Measurements from ENCODE around the gene HDAC4.

The HDAC4 gene

DNA sequence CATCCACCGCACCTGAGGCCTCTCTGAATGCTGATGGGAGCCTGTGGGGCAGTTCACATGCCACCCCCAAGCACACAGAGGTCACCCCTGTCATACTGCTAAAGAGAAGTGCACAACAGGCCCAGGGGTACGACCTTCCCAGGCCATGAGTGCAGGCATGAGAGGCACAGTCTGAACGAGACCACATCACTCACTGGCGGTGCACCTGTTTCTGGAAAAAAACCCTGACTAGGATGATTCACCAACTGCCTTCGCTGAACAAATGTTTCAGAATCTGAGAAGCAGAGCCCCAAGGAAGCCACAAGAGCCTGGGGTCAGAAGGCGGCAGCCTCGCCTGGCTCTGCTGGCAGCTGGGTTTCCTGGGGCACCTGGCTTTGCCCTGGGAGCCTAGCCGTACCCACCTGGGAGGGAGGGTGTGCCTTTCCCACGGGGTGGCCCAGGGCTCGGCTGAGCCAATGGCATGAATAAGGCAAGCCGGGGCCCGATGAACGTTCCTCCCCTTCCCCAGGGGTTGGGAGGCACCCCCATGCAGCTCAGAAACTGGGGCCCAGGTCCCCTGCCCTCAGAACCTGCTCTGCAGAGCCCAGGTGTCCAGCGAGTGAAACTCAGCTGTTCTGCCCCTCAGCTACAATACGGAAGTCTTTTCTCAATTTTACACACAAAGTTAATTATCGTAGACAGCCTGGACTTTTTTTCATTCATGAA lies 73.8 kb downstream of the HDAC4 start:
- TF ChIP-seq GATA2 (IDR thresholded peaks at IDR 0.05; ENCODE audit: low read depth, low read length) (no peak), GATA3 (IDR thresholded peaks at IDR 0.05; ENCODE audit: low read depth, low read length) (no peak)

DNA sequence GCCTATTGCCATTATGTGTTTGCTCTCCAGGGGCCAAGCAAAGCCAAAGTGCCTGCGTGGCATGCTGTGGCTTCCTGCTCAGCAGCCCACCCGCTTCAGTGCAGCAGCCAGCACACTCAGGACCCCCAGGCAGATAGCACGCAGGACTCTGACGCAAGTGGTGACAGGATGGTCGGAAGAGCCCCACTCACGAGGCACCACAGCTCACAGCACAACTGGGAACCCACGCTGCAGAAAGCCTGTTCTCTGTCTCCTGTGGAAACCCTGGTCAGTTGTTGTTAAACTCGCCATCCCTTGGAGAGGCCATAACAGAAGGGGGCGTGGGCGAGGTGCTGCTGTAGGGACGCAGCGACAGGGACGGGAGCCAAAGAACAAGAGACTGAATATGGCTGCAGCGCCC lies 76.4 kb downstream of the HDAC4 start:
- TF ChIP-seq GATA2 (IDR thresholded peaks at IDR 0.05; ENCODE audit: low read depth, low read length) (no peak), GATA3 (IDR thresholded peaks at IDR 0.05; ENCODE audit: low read depth, low read length) (no peak)

DNA sequence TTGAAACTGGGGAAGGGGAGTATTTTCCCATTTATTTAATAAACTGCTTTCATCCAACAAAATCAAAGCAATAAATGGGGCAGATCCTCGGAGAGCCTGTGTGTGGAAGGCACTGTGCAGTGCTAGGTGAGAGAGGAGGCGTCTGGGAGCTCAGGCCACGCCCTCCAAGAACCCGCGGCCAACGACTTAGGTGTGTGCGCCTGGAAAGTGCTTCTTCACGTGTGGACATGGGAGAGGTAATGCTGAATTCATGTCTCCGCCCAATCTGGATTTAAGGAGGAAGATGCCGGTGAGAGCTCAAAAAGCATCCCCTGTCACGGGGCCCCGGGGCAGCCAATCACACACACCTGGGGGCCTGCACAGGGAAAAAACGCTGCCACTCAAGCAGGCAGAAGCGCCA lies 77.4 kb downstream of the HDAC4 start:
- TF ChIP-seq GATA2 (IDR thresholded peaks at IDR 0.05; ENCODE audit: low read depth, low read length) (no peak), GATA3 (IDR thresholded peaks at IDR 0.05; ENCODE audit: low read depth, low read length) (no peak)

DNA sequence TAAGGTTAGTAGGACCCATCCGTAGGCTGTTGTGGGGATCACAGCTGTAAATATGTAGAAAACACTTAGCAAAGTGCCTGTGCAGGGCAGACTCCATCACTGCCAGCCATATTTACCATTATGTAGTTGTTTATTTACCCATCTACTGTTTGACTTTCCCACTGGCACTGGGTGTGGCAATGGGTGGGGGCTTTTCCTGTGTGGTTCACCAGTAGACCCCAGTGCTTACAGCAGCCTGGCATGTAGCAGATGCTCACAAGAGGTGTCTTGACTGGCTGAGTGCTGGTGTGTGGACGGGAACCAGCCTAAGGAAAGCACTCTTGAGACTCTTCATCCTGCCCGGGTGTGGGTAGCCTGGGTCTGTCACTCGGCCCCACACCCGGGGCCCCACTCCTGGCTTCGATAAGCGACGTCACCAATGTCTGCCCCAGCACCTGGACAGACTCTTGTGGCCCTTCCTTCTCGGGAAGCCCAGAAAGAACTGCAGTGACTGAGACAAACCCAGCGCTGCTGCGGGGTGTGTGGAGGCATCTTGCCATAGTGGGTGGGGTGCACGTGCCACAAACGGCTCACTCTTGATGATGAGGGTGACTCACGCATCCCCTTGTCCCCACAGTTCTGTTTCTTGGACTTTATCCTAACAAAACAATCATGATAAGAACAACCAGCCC lies 78.3 kb downstream of the HDAC4 start:
- no peak for TF ChIP-seq GATA3 (IDR thresholded peaks at IDR 0.05; ENCODE audit: low read depth, low read length)

DNA sequence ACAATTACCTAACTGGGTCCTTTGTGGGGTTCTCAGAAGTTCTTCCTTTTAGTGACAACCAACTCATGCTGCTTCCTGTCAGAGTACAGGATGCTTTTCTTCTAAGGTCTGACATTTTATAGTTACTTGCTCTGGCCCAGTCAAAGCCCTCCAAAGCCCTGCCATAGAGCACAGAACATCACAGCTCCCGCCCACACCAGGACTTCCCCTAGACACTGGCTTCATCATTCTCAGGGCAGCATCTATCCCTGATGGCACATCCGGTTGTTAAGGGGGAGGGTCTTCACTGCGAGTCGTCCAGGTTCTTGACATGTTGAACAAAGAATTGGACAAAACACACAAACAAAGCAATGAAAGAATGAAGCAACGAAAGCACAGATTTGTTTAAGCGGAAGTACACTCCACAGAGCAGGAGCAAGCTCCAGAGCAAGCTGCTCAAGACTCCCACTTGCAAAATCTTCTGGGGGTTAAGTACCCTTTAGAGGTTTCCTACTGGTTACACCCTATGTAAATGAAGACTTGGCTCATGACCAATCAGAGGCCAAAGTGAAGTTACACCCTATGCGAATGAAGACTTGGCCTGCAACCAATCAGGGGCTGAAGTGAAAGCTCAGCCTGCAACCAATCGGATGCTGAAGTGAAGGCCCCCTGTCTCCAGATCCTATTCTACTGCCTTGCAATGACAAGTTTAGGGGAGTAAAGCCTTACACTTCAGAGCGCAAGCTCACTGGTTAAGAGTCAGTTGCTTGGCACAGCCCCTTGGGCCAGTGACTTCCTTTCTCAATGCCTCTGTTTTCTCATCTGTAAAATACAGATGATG lies 79.0 kb downstream of the HDAC4 start:
- TF ChIP-seq GATA2 (IDR thresholded peaks at IDR 0.05; ENCODE audit: low read depth, low read length): no peak
- no peak for TF ChIP-seq GATA3 (IDR thresholded peaks at IDR 0.05; ENCODE audit: low read depth, low read length)

DNA sequence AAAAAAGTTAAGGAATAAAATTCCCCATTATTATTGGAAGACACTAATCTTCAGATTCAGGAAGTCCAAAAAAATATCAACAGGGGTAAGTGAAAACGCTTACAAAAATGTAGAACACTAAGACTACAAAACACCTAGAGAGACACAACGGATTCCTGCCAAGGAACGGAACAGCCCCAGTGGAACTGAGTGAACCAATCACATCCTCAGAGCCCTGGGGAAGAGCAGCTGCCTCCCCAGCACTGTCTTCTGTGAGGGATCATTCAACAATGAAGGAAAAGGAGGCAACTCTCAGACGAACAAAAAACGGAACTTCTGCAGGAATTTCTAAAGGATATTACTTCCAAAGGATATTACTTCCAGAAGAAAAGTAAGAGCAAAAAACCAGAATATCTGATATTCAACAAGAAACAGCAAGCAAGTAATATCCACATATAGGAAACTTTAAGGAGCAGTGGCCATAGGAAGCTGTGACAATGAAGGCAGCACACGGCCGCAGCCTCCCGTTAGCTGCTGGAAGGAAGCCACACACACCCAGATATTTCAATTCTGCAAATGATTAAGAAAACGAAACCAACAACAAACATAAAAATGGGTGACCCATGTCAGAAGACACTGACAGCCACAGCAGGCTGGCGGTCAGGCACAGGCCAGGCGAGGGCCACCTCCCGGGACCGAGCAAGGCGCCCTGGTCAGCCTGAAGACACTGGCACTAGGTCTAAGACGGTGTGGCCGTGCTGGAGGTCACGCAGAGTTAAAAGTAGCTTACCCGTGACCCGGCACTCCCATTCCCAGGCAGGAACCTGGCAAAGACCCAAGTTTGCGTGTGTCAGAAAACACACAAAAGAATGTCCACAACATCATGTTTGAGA lies 81.8 kb downstream of the HDAC4 start:
- no peak for TF ChIP-seq GATA3 (IDR thresholded peaks at IDR 0.05; ENCODE audit: low read depth, low read length)
- no peak for TF ChIP-seq GATA2 (IDR thresholded peaks at IDR 0.05; ENCODE audit: low read depth, low read length)

DNA sequence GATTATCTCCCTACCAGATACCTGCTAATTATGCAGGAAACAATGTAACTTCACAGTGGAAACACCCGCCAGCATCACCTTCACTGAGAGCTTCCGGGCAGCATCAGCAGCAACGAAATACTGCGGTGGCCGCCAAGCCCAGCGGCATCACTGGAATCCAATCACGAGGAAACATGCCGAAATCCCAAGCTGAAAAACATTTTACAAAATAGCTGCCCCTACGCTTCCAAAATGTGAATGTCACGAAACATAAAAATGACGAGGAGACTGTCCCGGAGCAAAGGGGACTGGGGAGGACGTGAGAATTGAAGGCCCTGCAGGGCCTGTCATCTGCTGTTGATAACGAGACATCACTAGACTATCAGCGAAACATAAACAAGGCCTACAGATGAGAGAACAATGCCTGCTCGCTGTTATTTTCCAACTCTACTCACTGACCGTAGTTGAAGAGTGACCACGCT lies 82.6 kb downstream of the HDAC4 start:
- TF ChIP-seq GATA3 (IDR thresholded peaks at IDR 0.05; ENCODE audit: low read depth, low read length) (no peak), GATA2 (IDR thresholded peaks at IDR 0.05; ENCODE audit: low read depth, low read length) (no peak)

DNA sequence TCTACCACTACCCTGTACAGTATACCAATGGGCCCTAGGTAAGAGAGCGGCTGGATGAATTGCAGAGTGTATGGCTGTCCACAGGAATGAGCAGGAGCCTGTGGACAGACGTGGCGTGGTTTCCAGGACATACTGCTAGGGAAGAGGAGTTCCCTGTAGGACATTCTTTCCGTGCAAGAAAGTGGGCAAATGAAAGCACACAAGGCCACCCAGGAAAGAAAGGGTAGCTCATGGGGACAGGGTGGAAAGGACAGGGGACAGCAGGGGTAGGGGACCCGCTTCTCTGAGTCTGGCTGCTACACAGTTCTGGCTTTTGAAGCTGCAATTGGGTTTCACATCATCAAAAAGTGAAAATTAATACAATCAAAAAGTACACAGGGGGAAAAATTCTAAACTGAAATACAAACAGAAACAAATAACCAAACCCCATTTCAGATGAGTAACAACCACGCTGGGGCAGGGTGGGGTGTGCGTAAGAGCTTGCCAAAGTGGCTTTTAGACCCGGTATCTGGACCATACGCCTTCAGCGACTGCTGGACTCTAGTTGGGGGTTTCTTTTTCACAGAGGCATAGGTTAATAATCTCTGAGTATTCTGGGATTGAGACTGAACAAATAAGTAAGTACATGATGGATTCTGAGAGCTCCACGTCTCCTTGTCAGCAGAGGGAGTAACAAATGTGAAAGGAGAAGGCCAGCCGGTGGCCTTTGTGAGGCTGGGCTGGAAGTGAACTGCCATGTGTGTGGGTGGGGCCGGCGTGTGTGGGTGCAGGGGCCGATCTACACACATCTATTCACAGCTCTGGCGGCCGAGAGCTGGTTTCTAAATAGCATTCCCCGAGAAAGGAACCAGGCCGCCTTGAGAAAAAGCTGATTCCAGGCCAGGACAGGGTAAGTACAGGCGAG lies 84.0 kb downstream of the HDAC4 start:
- TF ChIP-seq GATA3 (IDR thresholded peaks at IDR 0.05; ENCODE audit: low read depth, low read length): no peak
- TF ChIP-seq GATA2 (IDR thresholded peaks at IDR 0.05; ENCODE audit: low read depth, low read length): no peak

DNA sequence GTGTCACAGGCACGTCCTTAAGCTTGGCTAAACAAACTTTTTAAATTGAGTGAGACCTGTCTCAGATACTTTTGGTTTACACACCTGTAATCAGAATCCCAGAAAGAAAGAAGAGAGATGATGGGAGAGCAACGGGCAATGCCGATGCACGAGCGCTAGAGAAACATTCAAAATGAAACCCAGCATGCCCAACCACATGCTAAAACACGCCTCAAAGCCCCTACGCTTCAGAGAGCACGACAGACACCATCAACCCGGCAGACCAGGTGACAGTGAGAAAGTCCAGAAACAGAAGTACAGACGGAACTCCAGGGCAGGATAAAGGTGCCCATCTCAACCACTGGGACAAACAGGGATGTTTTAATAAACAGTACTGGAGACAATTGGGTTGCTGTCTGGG lies 85.5 kb downstream of the HDAC4 start:
- TF ChIP-seq GATA2 (IDR thresholded peaks at IDR 0.05; ENCODE audit: low read depth, low read length) (no peak), GATA3 (IDR thresholded peaks at IDR 0.05; ENCODE audit: low read depth, low read length) (no peak)

DNA sequence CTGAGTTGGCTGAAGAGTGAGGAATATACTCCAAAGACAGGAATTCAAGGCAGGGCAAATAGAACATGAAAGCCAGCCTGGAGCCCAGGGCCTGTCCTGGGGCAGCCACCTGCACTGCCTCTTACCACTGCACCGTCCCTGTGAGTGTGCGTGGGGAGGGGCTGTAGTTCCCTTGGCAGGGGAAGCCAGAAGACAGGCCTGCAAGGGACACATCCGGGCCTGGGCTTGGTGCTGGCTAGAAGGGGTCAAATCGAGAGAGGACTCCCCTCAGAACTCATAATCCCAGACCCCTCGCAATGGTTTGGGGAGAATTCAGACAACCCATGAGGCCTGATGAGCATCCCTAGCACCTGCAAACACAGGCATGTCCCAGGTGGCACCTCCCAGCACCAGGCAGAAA lies 87.0 kb downstream of the HDAC4 start:
- TF ChIP-seq GATA3 (IDR thresholded peaks at IDR 0.05; ENCODE audit: low read depth, low read length): no peak
- TF ChIP-seq GATA2 (IDR thresholded peaks at IDR 0.05; ENCODE audit: low read depth, low read length): no peak

DNA sequence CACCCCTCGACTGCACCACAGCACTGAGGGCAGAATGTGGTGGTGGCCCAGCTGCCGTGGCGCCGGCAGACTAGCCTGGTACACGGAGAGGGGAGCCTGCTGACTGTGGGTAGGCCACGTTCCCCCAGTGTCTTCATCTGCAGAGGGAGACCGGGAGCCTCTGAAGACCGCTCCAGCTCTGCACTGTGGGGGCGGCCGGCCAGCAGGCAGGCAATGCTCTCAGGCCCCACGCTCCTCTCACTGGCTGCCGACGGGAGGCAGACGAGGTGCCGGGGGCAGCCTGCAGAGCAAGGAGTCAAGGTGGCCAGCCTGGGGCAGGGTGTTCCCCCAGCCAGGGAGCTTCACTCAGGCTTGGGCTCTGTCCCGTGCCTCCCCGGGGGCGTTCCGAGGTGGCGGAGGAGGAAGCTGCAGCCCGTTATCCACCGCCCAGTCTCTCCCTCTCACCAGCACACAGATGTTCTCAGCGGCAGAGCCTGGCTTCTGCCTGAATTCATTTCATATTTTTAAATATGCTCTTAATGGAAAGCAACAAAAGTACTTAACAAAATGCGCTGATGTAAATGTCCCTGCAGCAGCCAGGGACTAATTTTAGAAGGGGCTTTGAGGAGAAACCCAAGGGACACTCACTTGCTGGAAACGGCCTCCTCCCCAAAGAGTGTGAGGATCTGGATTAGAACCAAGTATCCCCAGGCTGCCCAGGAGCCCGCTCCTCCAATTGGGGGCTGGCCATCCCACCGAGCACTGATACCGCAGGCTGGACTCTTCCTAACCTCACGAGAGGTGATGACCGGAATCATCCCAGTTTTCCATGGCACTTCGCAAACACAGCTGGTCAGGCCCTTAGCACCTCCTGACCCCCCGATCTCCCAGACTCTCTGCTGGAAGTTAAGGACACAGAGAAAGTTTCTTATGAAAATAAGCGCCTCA lies 87.8 kb downstream of the HDAC4 start:
- TF ChIP-seq GATA3 (IDR thresholded peaks at IDR 0.05; ENCODE audit: low read depth, low read length) (no peak), GATA2 (IDR thresholded peaks at IDR 0.05; ENCODE audit: low read depth, low read length) (no peak)

DNA sequence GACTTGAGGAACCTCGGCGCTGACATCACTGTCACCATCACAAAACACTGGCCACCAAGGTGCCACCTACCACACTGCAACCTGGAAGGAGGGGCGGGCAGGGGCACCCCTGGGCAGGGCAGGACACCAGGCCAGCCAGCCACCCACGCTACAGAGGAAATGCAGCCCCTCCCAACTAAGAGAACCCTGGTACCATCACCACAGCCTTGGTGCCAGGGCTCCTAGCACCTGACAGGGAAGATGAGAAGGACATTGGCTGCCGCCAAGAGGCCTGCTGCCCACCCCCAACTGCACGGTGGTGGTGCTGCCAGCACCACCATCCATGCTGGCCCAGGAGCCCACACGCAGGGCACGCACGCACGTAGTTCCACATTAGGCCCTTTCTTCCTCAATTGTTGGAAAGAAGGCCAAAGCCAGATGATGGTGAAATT lies 88.7 kb downstream of the HDAC4 start:
- TF ChIP-seq GATA2 (IDR thresholded peaks at IDR 0.05; ENCODE audit: low read depth, low read length) (no peak), GATA3 (IDR thresholded peaks at IDR 0.05; ENCODE audit: low read depth, low read length) (no peak)

All from SH-SY5Y (cell line).